ENCODE data around the gene EHD1. TPM values are rescaled to one million over a fixed set of nuclear protein-coding genes. Genes with fewer than 3 reads are reported as not detected.

EHD1 gene
- total and polyA plus RNA-seq, 9 of the 15 experiments (the other 6 are each of a cell fraction or from before 2014, with no cell fraction given): 0.46 to 65.0 (median 16.4) TPM

DNA sequence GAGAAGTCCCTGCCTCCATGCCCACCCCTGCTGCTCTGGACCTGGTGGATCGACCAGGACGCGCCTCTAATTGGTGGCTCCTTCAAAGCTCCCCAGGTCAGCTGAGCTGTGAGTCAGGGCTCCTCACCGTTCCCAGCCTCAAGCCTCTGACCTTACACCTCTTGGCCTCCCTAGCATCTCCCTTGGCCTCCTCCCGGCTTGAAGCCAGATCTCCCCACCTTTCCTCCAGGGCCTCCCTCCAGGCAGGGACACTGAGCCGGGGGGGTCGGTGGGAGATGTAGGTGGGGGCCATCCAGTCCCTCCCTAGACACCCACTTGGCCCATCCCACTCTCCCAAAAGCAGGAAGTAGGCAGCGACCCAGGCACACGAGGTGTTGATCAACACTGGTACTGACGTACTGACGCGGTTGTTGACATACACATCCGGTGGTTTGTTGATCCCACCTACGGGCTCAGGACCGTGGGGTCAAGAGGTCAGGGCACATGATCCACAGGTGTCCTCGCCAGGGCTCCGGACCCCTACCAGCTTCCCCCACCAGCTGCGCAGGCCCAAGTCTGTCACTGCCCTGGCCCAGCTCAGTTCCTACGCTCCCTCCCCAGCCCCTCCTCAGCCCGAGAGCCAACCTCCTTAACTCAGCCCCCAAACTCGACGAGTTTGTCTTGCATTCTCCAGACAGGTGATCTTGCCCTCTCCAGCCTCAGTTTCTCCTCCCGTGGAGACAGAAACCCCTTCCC, 37.8 kb upstream of the EHD1 start (continued):
- TF ChIP-seq CBX3 (IDR thresholded peaks at IDR 0.05; ENCODE audit: borderline replicate concordance in 1 of 2, low read length in 2 of 2) (no peak; a peak in 1 of 3 replicates), MTA3 (IDR thresholded peaks at IDR 0.05; ENCODE audit: borderline replicate concordance) (no peak), ZSCAN32 (CRISPR knock-in tag; IDR thresholded peaks at IDR 0.05) (no peak), ZKSCAN8 (CRISPR knock-in tag; IDR thresholded peaks at IDR 0.05) (no peak), NUFIP1 (IDR thresholded peaks at IDR 0.05; ENCODE audit: partially characterized antibody) (no peak), NFATC3 (IDR thresholded peaks at IDR 0.05) (no peak), ZNF232 (CRISPR knock-in tag; IDR thresholded peaks at IDR 0.05) (no peak)
- TF ChIP-seq, protein P1, sequence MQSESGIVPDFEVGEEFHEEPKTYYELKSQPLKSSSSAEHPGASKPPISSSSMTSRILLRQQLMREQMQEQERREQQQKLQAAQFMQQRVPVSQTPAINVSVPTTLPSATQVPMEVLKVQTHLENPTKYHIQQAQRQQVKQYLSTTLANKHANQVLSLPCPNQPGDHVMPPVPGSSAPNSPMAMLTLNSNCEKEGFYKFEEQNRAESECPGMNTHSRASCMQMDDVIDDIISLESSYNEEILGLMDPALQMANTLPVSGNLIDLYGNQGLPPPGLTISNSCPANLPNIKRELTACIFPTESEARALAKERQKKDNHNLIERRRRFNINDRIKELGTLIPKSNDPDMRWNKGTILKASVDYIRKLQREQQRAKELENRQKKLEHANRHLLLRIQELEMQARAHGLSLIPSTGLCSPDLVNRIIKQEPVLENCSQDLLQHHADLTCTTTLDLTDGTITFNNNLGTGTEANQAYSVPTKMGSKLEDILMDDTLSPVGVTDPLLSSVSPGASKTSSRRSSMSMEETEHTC (IDR thresholded peaks at IDR 0.05): no peak
- TF ChIP-seq, protein P2, sequence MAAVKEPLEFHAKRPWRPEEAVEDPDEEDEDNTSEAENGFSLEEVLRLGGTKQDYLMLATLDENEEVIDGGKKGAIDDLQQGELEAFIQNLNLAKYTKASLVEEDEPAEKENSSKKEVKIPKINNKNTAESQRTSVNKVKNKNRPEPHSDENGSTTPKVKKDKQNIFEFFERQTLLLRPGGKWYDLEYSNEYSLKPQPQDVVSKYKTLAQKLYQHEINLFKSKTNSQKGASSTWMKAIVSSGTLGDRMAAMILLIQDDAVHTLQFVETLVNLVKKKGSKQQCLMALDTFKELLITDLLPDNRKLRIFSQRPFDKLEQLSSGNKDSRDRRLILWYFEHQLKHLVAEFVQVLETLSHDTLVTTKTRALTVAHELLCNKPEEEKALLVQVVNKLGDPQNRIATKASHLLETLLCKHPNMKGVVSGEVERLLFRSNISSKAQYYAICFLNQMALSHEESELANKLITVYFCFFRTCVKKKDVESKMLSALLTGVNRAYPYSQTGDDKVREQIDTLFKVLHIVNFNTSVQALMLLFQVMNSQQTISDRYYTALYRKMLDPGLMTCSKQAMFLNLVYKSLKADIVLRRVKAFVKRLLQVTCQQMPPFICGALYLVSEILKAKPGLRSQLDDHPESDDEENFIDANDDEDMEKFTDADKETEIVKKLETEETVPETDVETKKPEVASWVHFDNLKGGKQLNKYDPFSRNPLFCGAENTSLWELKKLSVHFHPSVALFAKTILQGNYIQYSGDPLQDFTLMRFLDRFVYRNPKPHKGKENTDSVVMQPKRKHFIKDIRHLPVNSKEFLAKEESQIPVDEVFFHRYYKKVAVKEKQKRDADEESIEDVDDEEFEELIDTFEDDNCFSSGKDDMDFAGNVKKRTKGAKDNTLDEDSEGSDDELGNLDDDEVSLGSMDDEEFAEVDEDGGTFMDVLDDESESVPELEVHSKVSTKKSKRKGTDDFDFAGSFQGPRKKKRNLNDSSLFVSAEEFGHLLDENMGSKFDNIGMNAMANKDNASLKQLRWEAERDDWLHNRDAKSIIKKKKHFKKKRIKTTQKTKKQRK (IDR thresholded peaks at IDR 0.05; ENCODE audit: borderline replicate concordance, low read depth, low read length): no peak
- TF ChIP-seq, protein P3, sequence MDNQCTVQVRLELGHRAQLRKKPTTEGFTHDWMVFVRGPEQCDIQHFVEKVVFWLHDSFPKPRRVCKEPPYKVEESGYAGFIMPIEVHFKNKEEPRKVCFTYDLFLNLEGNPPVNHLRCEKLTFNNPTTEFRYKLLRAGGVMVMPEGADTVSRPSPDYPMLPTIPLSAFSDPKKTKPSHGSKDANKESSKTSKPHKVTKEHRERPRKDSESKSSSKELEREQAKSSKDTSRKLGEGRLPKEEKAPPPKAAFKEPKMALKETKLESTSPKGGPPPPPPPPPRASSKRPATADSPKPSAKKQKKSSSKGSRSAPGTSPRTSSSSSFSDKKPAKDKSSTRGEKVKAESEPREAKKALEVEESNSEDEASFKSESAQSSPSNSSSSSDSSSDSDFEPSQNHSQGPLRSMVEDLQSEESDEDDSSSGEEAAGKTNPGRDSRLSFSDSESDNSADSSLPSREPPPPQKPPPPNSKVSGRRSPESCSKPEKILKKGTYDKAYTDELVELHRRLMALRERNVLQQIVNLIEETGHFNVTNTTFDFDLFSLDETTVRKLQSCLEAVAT (IDR thresholded peaks at IDR 0.05): no peak
- TF ChIP-seq, protein P4, sequence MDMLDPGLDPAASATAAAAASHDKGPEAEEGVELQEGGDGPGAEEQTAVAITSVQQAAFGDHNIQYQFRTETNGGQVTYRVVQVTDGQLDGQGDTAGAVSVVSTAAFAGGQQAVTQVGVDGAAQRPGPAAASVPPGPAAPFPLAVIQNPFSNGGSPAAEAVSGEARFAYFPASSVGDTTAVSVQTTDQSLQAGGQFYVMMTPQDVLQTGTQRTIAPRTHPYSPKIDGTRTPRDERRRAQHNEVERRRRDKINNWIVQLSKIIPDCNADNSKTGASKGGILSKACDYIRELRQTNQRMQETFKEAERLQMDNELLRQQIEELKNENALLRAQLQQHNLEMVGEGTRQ (CRISPR knock-in tag; IDR thresholded peaks at IDR 0.05): peak; percentile 24; the same call in 1 of the 2 replicates
- TF ChIP-seq, protein P5, sequence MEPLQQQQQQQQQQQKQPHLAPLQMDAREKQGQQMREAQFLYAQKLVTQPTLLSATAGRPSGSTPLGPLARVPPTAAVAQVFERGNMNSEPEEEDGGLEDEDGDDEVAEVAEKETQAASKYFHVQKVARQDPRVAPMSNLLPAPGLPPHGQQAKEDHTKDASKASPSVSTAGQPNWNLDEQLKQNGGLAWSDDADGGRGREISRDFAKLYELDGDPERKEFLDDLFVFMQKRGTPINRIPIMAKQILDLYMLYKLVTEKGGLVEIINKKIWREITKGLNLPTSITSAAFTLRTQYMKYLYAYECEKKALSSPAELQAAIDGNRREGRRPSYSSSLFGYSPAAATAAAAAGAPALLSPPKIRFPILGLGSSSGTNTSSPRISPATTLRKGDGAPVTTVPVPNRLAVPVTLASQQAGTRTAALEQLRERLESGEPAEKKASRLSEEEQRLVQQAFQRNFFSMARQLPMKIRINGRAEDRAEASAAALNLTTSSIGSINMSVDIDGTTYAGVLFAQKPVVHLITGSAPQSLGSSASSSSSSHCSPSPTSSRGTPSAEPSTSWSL (CRISPR knock-in tag; IDR thresholded peaks at IDR 0.05; ENCODE audit: borderline replicate concordance): no peak
- TF ChIP-seq, protein P6, sequence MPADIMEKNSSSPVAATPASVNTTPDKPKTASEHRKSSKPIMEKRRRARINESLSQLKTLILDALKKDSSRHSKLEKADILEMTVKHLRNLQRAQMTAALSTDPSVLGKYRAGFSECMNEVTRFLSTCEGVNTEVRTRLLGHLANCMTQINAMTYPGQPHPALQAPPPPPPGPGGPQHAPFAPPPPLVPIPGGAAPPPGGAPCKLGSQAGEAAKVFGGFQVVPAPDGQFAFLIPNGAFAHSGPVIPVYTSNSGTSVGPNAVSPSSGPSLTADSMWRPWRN (IDR thresholded peaks at IDR 0.05; ENCODE audit: low read depth): no peak

All from K562 (cell line).